ENCODE measurements around the gene TRIOBP.

DNA sequence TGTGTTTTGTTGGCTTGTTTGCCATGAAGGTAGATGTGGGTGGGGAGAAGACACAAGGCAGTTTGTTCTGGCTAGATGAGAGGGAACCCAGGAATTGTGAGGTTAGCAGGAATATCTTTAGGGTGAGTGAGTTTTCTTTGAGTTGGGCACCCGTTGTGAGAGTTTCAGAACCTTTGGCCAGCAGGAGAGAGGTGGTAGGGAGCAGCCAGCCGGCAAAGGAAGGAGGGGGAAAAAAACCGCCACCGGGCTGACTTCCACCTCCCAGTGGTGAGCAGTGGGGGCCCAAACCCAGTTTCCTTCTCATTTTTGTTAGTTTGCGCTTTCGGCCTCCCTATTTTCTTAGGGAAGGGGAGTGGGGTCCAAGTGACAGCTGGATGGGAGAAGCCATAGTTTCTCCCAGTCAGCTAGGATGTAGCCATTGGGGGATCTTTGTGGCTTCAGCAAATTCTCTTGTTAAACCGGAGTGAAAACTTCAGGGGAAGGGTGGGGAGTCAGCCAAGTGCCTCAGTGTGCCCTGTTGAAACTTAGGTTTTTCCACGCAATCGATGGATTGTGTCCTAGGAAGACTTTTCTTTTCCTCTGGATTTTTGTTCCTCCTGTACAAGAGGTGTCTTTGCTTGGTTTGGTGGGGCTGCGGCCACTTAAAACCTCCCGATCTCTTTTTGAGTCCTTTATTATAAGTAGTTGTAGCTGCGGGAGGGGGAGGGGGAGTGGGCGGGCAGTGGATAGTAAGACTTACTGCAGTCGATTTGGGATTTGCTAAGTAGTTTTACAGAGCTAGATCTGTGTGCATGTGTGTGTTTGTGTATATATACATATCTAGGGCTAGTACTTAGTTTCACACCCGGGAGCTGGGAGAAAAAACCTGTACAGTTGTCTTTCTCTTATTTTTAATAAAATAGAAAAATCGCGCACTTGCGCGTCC is 109.8 kb downstream of the TRIOBP start:
- TF ChIP-seq POLR2AphosphoS5 (IDR thresholded peaks at IDR 0.05; ENCODE audit: insufficient read depth in 1 of 2, low read depth in 1 of 2) (no peak), POLR2A (IDR thresholded peaks at IDR 0.05) (no peak)
- TF ChIP-seq, protein P1, sequence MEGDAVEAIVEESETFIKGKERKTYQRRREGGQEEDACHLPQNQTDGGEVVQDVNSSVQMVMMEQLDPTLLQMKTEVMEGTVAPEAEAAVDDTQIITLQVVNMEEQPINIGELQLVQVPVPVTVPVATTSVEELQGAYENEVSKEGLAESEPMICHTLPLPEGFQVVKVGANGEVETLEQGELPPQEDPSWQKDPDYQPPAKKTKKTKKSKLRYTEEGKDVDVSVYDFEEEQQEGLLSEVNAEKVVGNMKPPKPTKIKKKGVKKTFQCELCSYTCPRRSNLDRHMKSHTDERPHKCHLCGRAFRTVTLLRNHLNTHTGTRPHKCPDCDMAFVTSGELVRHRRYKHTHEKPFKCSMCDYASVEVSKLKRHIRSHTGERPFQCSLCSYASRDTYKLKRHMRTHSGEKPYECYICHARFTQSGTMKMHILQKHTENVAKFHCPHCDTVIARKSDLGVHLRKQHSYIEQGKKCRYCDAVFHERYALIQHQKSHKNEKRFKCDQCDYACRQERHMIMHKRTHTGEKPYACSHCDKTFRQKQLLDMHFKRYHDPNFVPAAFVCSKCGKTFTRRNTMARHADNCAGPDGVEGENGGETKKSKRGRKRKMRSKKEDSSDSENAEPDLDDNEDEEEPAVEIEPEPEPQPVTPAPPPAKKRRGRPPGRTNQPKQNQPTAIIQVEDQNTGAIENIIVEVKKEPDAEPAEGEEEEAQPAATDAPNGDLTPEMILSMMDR (IDR thresholded peaks at IDR 0.05) = no peak
